GM10266 (cell line): Measurements from ENCODE around the gene SCYGR8.

ENCODE experiments used
- DNase-seq: peaks from one replicate; pipeline ENCODE4 v3.0.0; 2012; ENCODE audit errors: extremely low spot score
- CTCF ChIP-seq: IDR thresholded peaks from 2 replicates; pipeline ENCODE4 v1.5.1; 2012; ENCODE audit warnings: mild to moderate bottlenecking, low read depth; ENCODE audit not compliant: control insufficient read depth, insufficient read depth; ENCODE audit errors: missing control alignments

SCYGR8 gene

GRCh38 chr2:227788561-227789018, 42.9 kb downstream of the SCYGR8 start:
- no peak for TF ChIP-seq CTCF
- no peak for DNase-seq

GRCh38 chr2:227789803-227790202, 44.1 kb downstream of the SCYGR8 start:
- no peak for TF ChIP-seq CTCF
- DNase-seq: no peak

- no peak for TF ChIP-seq CTCF
- DNase-seq: no peak
Measured at GRCh38 chr2:227793148-227793712, 47.5 kb downstream of the SCYGR8 start.
